ENCODE data around the gene UNC79.

DNA sequence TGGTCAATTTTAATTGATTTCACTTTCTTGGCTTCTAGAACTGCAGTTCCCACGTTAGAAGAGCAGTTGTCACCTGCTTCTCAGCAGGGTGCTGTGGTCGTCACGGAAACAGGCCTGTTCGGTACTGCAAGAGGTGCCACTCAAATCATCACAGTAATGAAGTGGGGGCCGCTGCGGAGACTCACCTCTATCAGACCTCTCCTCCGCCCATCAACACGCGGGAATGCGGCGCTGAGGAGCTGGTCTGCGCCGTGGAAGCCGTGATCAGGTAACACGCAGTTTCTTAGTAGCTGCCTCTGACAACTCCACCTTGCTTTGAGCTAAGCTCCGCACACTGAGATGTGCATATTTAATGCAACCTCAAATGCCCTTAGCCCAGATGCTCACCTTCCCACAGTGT is 107.2 kb downstream of the UNC79 start:
- TF ChIP-seq, protein P1, sequence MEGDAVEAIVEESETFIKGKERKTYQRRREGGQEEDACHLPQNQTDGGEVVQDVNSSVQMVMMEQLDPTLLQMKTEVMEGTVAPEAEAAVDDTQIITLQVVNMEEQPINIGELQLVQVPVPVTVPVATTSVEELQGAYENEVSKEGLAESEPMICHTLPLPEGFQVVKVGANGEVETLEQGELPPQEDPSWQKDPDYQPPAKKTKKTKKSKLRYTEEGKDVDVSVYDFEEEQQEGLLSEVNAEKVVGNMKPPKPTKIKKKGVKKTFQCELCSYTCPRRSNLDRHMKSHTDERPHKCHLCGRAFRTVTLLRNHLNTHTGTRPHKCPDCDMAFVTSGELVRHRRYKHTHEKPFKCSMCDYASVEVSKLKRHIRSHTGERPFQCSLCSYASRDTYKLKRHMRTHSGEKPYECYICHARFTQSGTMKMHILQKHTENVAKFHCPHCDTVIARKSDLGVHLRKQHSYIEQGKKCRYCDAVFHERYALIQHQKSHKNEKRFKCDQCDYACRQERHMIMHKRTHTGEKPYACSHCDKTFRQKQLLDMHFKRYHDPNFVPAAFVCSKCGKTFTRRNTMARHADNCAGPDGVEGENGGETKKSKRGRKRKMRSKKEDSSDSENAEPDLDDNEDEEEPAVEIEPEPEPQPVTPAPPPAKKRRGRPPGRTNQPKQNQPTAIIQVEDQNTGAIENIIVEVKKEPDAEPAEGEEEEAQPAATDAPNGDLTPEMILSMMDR (IDR thresholded peaks at IDR 0.05; ENCODE audit: extremely low read depth in 1 of 2, insufficient read depth in 1 of 2, low read depth in 1 of 2, low read length in 2 of 2), result no peak
- TF ChIP-seq POLR2A (IDR thresholded peaks at IDR 0.05; ENCODE audit: low read depth, low read length), result no peak

All from endothelial cell of umbilical vein (primary cell).